GM19328 (cell line): ENCODE data around the gene DISP3.
"Not testable (repeated sequence)": the region's sequence is repeated elsewhere in the genome, so short reads cannot be mapped to it uniquely, and the experiment has no call there.

ENCODE experiments used
- ATAC-seq: cut with Tn5 transposase; IDR thresholded peaks from one replicate; pipeline ENCODE4 v1.9.1; 2021; ENCODE audit warnings: mild to moderate bottlenecking, moderate library complexity; ENCODE audit not compliant: unreplicated experiment

DISP3 gene

DNA sequence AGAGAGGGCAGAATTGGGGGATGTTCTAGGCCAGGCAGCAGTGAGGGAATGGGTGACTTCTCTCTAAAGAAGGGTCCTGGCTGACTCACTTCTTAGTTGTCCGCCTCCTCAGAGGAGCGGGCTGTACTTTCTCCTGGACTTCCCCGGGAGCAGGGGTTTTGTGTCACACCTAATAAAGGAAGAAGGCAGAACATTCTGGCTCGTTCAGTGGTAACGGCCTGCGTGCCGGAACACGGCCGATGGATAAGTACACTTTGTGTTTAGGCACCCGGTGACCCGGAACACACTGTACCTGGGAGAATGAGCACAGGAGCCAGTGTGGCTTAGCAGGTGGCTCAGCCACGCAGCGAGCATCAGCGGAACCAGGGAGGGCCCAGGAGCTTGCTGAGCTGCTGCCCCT, 90.6 kb downstream of the DISP3 start:
- no peak for ATAC-seq

DNA sequence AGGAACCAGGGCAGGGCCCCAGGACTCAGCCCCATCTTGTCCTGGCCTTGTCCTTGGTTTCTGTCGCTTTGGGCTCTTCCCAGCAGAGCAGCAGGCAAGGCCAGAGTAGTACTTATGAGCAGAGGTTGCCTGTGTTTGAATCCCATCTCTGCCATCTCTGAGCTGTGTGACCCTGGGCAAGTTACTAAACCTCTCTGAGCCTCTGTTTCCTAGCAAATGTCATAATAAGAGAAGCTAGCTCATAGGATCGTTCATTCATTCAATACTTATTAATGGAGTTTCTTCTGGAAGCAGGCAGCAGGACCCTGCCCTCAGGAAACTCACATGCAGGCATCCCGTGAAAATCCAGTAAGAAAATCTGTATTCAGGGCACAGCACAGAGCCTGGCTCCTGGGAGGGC, 91.0 kb downstream of the DISP3 start:
- ATAC-seq, result no peak

DNA sequence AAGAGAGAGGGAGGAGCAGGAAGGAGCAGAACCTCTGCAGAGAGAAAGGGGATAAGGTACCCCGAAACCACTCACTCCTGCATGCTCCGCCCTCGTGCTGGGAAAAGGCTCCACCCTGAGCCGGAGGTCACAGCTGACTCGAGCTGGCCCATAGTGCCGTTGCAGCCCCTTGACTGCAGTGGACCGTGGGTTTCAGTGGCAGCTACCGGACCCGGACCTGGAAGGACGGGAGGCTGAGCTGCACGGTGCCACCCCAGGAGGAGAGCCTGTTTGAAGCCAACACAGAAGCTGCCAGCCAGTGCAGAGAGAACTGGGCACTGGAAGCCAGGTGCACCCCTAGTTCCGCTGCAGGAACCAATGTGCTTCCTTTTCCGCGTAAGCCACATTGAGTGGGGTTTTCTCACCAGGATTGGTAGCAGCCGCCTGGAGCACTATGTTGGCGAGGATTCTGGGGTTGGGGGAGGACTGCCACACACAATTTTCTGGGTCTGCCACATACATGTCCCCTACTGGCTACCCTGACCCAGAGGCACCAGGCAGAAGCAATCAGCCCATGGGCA, 91.9 kb downstream of the DISP3 start:
- ATAC-seq, result no peak

DNA sequence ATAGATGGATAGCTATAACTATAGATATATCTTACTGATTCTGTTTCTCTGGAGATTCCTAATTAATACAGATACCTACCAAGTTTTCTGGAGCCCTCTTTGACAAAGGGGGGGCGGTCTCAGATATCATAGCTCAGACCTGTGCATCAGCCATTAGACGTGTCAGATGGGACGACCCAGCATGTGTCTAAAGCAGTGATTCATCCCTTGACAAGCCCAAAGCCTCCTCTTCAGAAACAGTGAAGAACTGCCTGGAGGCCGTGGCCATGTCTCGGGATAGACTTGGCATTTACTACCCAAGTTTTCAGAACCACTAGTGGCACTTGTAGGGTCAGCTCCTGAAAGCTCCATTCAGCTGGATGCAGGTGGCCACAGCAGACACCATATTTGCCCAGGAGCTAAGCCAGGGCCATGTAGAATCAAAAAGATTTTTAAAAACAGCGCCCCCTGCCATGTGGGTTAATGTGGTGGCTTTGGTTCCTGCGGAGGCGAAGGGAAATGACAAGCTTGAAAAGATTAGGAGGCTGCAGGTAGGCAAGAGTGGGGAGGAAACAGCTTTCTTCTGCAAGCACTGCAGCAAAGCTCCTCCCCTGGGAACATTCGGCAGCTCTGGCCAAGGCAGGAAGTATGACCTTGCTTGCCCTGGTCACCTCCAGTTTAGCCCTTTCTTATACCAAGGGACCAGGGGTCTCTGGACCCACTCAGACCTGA, 93.1 kb downstream of the DISP3 start:
- ATAC-seq, result no peak

DNA sequence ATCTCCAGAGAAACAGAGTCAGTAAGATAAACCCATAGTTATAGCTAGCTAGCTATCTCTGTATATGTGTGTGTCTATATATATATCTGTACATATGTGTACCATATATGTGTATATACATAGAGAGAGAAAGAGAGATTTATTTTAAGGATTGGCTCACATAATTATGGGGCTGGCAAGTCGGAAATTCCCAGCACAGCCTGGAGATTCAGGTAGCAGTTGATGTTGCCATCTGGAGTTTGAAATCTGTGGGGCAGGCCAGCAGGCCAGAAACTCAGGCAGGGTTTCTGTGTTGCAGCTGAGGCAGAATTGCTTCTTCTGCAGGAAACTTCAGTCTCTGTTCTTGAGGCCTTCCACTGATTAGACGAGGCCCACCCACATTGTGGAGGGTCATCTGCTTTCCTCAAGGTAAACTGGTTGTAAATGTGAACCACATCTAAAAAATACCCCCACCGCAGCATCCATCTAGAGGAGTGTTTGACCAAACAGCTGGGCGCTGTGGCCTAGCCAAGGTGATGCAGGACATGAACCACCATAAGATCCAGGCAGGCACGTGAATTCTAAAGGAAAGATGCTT, 94.2 kb downstream of the DISP3 start:
- no peak for ATAC-seq

DNA sequence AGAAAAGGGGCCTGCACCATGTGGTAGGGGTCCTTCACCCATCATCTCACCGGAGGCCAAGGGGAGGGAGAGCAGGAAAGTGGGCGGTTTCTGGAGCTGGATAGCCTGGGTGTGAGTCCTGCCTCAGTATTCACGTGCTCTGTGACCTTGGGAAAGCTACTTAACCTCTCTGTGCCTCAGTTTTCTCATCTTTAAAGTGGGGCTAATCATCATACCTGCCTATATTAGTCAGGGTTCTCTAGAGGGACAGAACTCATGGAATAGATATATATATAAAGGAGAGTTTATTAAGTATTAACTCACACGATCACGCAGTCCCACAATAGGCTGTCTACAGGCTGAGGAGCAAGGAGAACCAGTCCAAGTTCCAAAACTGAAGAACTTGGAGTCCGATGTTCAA, 96.6 kb downstream of the DISP3 start:
- no peak for ATAC-seq

DNA sequence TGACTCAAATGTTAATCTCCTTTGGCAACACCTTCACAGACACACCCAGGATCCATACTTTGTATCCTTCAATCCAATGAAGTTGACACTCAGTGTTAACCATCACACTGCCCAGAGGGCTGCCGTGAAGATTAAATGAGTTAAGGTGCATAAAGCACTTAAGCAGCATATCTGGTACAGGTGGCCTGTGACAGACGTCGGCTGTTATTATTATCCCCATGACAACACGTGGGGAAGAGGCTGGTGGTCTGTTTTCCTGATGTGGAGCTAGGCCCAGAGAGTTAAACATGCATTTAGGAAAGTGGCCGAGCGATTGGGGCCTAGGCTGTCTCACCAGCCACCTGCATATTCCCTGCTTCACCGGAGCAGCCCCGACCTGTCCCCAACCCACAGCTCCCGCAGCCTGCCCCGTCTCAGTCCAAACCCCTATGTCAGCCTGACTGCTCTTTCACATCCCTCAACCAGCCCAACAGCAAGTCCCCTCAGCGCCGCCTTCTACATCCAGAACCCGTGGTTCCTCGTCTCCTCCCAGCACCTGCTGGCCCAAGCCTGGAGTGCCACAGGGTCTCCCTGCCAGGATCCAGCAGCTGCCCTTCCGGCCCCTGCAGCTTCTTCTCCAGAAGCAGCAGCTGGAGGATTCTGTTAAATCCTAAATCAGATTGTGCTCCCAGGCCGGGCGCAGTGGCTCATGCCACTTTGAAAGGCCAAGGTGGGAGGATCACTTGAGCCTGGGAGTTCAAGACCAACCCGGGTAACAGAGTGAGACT, 97.3 kb downstream of the DISP3 start:
- ATAC-seq, result no peak

DNA sequence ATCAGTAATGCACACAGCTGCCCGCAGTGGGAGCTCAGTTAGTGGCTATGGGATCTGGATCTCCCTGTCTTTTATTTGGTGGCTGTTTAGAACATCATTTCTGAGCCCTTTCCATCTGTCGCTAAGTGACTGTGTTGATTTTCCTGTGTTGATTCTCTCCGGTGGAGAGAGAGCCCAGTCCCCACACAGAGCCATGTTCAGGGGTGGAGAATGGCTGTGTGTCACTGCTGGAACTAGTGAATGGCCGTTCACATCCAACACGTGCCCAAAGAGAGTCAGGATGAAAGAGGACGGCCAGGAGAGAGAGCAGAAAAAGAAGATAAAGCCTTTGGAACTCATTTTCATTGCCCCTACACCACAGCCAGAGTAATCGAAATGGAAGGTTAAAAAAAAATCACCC, 99.0 kb downstream of the DISP3 start:
- ATAC-seq, result no peak

DNA sequence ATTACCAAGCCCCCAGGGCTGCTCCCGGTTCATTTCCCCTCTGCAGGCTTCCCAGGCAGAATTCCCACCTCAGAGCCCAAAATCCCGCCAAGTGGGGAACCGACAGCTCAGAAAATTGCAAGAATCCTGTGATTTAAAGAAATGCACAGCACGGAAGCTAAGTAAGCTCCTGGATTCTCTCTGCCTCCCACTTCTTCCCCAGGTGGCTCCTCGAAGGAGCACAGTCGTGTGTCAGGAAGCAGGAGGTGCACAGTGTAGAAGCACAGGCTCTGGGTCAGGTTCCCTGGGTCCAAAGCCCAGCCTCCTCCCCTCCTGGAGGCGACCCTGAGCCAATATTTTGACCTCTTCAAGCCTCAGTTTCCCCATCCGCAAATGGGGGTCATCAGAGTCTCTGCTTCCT, 100.6 kb downstream of the DISP3 start:
- no peak for ATAC-seq

DNA sequence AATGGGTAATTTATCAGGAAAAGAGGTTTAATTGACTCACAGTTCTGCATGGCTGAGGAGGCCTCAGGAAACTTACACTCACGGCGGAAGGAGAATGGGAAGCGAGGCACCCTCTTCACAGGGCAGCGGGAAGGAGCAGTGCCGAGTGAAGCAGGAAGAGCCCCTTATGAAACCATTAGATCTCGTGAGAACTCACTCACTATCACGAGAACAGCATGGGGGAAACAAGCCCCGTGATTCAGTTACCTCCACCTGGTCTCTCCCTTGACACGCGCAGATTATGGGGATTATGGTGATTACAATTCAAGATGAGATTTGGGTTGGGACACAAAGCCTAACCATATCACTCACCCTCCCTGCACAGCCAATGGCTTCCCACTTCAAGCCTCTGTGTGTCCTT, 101.1 kb downstream of the DISP3 start:
- ATAC-seq, result not testable (repeated sequence)

DNA sequence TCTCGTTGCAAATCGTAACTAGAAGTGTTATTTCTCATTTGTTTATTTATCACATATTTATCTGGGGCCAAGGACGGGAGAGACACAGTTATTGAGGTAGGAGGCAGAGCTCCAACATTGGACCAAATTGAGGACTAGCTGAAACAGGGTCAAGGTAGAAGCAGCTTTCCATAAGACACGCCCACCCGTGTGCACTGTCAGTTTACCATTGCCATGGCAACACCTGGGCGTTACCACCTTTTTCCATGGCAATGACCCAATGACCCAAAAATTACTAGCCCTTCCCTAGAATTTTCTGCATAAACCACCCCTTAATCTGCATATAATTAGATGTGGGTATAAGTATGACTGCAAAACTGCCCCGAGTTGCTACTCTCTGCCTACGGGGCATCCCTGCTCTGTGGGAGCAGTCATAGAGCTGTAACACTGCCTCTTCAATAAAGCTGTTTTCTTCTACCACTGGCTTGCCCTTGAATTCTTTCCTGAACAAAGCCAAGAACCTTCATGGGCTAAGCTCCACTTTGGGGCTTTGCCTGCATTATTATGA, 102.6 kb downstream of the DISP3 start:
- ATAC-seq, result no peak

DNA sequence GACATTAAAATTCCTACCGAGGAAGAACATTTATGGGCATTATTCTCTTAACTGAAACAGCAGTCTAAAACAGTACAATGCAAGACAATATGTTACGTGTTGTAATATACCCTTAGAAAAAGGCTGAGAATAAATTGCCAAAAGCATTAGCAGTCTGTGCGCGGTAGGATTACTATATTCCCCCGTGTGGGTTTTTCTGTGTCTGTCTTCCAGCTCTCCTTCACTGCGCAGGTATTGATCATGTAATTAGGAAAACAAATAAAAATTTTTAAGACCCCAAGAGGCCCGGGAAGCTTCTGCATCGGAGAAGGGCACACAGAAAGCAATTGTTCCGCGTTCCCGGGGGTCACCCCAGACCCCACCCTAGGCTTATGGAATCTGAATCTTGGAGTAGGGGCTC, 106.4 kb downstream of the DISP3 start:
- no peak for ATAC-seq
